ENCODE measurements around the gene NCAM2. TPM values are rescaled to one million over a fixed set of nuclear protein-coding genes. Genes with fewer than 3 reads are reported as not detected.

NCAM2 gene
- total and polyA plus RNA-seq, 2 of the 8 experiments (the other 6 are each of a cell fraction or from before 2014, with no cell fraction given) = 0.14 to 1.1 TPM

DNA sequence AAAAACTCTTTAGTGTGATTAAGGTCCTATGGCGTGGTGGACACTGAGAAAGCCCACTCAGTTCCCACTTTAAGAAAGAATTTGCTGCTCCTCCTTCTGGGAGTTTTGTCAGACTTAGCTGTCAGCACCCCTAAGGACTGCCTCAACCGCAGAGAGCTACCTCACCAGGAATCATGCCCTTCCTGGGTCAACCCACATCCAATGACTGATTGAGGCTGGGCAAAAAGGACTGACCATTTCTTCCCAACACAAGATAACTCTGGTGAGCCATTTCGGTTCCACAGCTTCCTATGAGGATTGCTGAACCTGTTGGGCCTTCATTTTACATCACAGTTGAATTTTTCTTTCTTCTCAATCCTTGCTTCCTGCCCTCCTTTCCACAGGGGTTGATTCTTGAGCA, 197.9 kb downstream of the NCAM2 start (continued):
- no peak for TF ChIP-seq RAD21 (IDR thresholded peaks at IDR 0.05 in 1 of 2, conservative IDR thresholded peaks at IDR 0.05 in 1 of 2; ENCODE audit: low read depth in 2 of 2, low read length in 2 of 2)
